Common myeloid progenitor, CD34-positive (primary cell): Measurements from ENCODE around the gene ZFHX3.
A peak's percentile ranks its signal among the peaks of the same experiment; 100 is the strongest.

Experiments
- CTCF ChIA-PET: fragments of 350-600 bp; sonication (Branson Sonifier 250); formaldehyde crosslinking; loops from one replicate; lab custom pipeline; 2021; ENCODE audit warnings: antibody characterized with exemption; lab: Charles Lee
- POLR2A ChIA-PET: fragments of 350-600 bp; sonication (Branson Sonifier 250); formaldehyde crosslinking; loops from one replicate; lab custom pipeline; 2021; ENCODE audit warnings: antibody characterized with exemption; lab: Charles Lee
- DNase-seq, 3 donors: peaks; one replicate each; pipeline versions ENCODE4 v3.0.0 to v3.0.0-alpha.2; 2013
- H3K27ac ChIP-seq, 2 experiments: 1 replicate in 1 of 2; 2 replicates in 1 of 2; pipeline ENCODE4 v1.7.0; 2013; ENCODE audit warnings: inconsistent platforms in 2 of 2, low read length in 2 of 2, mild to moderate bottlenecking in 2 of 2, low read depth in 1 of 2, moderate library complexity in 1 of 2; ENCODE audit not compliant: severe bottlenecking in 2 of 2, insufficient read depth in 1 of 2, poor library complexity in 1 of 2
- H3K27me3 ChIP-seq, 5 experiments: replicated peaks in 2 of 5; 1 replicate in 3 of 5; 2 replicates in 2 of 5; pipeline versions ENCODE4 v1.6.1 to v1.7.0; 2013; ENCODE audit warnings: low read length in 4 of 5, mild to moderate bottlenecking in 2 of 5, moderate library complexity in 2 of 5, inconsistent platforms in 1 of 5; ENCODE audit not compliant: insufficient read depth in 5 of 5, control insufficient read depth in 4 of 5
- H3K36me3 ChIP-seq, 4 experiments: 1 replicate in 2 of 4; 2 replicates in 2 of 4; pipeline versions ENCODE4 v1.6.1 to v1.7.0; 2013; ENCODE audit warnings: low read length in 3 of 4, control low read depth in 1 of 4, mild to moderate bottlenecking in 1 of 4; ENCODE audit not compliant: control insufficient read depth in 4 of 4, insufficient read depth in 4 of 4
- H3K4me1 ChIP-seq, 4 experiments: 1 replicate in 3 of 4; 2 replicates in 1 of 4; pipeline versions ENCODE4 v1.6.1 to v1.7.1; 2013; ENCODE audit warnings: low read length in 3 of 4, mild to moderate bottlenecking in 3 of 4, control low read depth in 1 of 4, inconsistent platforms in 1 of 4, moderate library complexity in 1 of 4; ENCODE audit not compliant: control insufficient read depth in 4 of 4, insufficient read depth in 4 of 4; ENCODE audit errors: control extremely low read depth in 1 of 4
- H3K4me3 ChIP-seq, 7 experiments: 1 replicate in 4 of 7; 2 replicates in 3 of 7; pipeline versions ENCODE4 v1.5.1 to v1.7.0; 2013; ENCODE audit warnings: mild to moderate bottlenecking in 7 of 7, low read length in 6 of 7, moderate library complexity in 6 of 7, inconsistent platforms in 2 of 7, low read depth in 2 of 7, control low read depth in 1 of 7; ENCODE audit not compliant: insufficient read depth in 4 of 7, control insufficient read depth in 1 of 7; ENCODE audit errors: extremely low read depth in 1 of 7
- H3K9me3 ChIP-seq, 5 experiments: 1 replicate in 4 of 5; 2 replicates in 1 of 5; pipeline versions ENCODE4 v1.6.1 to v1.7.1; 2013; ENCODE audit warnings: low read length in 4 of 5, mild to moderate bottlenecking in 2 of 5, inconsistent platforms in 1 of 5, low read depth in 1 of 5, moderate library complexity in 1 of 5; ENCODE audit not compliant: control insufficient read depth in 4 of 5, insufficient read depth in 2 of 5; ENCODE audit errors: control extremely low read depth in 1 of 5
- WGBS: methylation state at CpG from one replicate; pipeline ENCODE4 v1.1.5; 2013; ENCODE audit not compliant: insufficient coverage; 5-methylcytosine and 5-hydroxymethylcytosine counted together

ZFHX3 gene

DNA sequence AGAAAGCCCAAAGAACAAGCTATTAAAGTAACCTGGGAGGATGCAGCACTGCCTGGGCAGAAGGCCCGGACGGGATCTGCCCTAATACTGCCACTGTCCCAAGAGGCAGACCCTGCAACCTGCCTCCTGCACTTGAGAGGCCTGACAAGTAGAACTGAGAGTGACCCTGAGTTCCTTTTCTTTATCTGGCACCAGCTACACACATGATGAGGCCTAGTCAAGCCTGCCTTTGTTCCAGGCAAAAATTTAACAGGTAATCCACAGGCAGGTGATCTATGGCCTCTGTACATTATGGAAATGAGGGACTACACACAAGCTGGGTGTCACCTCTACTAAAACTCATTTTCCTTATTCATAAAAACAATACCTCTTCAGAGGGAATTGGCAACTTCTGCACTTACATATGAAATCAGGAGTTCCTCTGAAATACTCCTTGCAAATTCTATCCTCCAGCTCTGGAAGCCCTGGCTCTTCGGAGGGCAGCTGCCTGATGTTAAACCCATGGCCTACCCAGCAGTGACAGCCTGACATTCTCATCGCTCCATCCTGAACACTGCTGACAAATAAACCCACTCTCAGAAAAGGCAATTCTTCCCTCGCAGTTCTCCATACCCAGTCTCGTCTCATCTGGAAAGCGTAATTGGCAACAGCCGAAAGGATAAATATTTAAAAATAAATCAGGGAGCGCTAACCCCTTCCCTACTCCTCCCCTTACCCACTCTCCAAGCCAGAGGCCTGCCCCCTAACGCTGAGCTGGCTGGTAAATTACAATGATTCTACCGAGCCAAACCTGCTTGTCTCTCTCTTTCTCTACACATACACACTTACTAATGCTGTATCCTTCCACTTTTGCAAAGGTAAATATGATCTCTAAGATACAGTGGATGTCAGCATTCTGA is 2.5 kb upstream of the ZFHX3 start:
- no peak overlapping the region for H3K4me3 ChIP-seq

DNA sequence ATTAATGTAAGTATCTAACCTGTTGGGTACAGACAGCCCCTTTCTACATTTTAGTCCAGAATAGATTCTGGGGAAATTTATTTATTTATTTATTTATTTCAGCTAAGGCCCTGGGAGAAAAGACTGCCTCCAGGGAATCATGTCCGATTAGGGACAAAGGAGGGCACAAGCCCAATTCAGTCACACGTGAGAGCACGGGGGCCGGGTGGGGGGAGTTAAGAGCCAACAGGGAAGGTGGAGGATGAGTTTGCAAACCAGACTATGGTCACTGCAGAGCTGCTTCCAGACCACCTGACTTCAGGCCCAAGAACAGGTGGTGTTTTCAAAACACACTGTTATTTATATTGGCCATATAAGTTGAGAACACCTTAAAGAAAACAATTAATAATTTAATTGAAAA is 1.6 kb upstream of the ZFHX3 start:
- H3K27me3 ChIP-seq = peaks cover 0 to 5% (median 0%) of the 10 kb centered on the region in 5 experiments
- H3K27ac ChIP-seq = no peak overlapping the region
- CTCF ChIA-PET = interaction anchor here (1.0 to 1.1 kb wide), 3 partner anchors 12 to 213 kb away, joined by 3 to 4 read pairs (median 3); no protein-coding TSS in a partner anchor
- POLR2A ChIA-PET = no interaction called here
- WGBS = 82% methylated on average over 4 of the region's 4 CpGs
- H3K4me1 ChIP-seq = peaks cover 10 to 53% (median 33%) of the 10 kb centered on the region in 4 experiments
- H3K4me3 ChIP-seq = no peak overlapping the region
- DNase-seq = no peak
- H3K9me3 ChIP-seq = no peaks in the 10 kb centered on the region
- no peaks in the 10 kb centered on the region for H3K36me3 ChIP-seq

More for the DNA sequence above, 2.5 kb upstream of the ZFHX3 start:
- CTCF ChIA-PET = interaction anchor here (1.0 to 1.1 kb wide), 3 partner anchors 11 to 214 kb away, joined by 3 to 6 read pairs (median 4); no protein-coding TSS in a partner anchor
- no peak overlapping the region for H3K27ac ChIP-seq
- POLR2A ChIA-PET = no interaction called here
- no peak for DNase-seq
- peaks cover 0 to 5% (median 1%) of the 10 kb centered on the region in 5 experiments for H3K27me3 ChIP-seq
- H3K36me3 ChIP-seq = no peaks in the 10 kb centered on the region
- no peaks in the 10 kb centered on the region for H3K9me3 ChIP-seq
- 100% methylated on average over 11 of the region's 11 CpGs for WGBS
- H3K4me1 ChIP-seq = peaks cover 15 to 57% (median 42%) of the 10 kb centered on the region in 4 experiments

DNA sequence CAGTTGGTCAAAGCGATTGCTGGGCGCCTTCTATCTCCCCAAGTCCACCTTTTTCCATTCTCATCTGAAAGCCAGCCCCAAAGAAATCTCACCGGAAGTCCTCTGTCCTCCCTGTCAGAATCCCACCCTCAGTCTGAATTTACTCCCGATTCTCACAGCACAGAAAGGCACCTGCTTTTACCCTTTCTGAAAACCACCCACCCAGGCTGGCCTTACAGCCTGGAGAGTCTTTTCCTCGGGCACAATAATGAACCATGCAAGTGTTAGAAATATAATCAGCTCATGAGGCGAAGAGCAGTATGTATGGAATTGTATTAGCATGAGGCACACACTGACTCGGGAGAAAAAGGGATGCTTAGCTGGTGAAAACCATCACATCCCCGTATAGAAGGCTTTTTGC is 1.2 kb upstream of the ZFHX3 start:
- peak overlapping the region in 6 of 7 experiments; percentile 60 to 87 (median 72) for H3K4me3 ChIP-seq
- ChIA-PET POLR2A (no interaction called here), CTCF (interaction anchor here (1.0 to 2.3 kb wide), 4 partner anchors 12 to 212 kb away, joined by 3 to 8 read pairs (median 4); no protein-coding TSS in a partner anchor)
- 85% methylated on average over 7 of the region's 8 CpGs for WGBS
- peaks cover 0 to 5% (median 0%) of the 10 kb centered on the region in 5 experiments for H3K27me3 ChIP-seq
- DNase-seq = no peak
- peaks cover 8 to 49% (median 32%) of the 10 kb centered on the region in 4 experiments for H3K4me1 ChIP-seq
- H3K36me3 ChIP-seq = no peaks in the 10 kb centered on the region
- no peak overlapping the region for H3K27ac ChIP-seq
- no peaks in the 10 kb centered on the region for H3K9me3 ChIP-seq

DNA sequence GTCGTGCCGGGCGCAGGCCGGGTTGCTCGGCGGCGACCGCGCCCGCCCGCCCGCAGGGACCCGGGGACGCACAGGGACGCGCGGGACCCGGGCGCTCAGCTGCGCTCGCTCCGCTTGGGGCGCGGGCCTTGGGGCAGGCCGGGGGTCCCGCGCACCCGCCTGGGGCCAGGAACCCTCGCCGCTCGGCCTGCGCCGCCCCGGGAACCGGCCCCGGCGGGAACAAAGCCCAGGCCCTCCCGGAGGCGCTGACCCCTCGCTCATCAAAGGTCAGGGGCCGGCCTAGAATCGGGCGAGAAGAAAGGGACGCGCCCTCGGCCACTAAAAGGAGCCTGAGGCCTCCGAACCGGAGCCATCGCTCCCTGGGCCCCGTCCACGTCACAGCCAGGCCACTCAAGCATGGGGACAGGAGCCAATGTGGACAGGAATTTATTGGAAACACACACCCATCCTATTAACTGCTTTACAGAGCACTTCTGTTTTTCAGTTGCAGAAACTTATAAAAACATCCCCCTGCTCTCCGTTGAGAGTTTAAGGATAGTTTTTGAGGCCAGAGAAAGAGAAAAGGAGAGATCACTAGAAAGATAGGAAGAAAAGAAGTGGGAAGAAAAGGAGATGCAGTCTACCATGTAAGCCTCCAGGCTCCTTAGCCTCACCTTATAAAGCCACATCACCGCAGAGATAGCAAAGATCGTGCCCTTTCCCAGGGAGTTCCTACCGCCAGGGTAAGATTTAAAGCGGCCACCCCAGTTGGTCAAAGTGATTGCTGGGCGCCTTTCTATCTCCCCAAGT is 558 bp upstream of the ZFHX3 start:
- POLR2A ChIA-PET = interaction anchor here (1.3 kb wide), 1 partner anchor 11 kb away, joined by 5 read pairs; no protein-coding TSS in a partner anchor
- H3K4me1 ChIP-seq = peaks cover 8 to 43% (median 31%) of the 10 kb centered on the region in 4 experiments

DNA sequence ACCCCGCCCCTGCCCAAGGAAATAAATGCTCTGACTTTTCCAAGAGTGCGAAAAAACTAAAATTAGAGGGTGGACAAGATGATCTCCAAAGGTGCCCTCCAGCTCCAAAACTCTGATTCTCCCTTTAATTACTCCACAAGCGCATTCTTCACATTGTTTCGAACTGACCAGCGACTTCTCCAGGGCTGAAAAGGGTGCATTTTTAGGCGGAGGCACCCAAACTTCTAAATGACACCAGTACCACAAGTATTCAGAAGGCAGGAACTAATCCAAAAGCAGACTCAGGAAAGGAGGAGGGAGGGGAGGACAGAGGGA is 750 bp downstream of the ZFHX3 start:
- WGBS = 100% methylated on average over 1 of the region's 6 CpGs
- ChIA-PET CTCF (interaction anchor here (0.7 to 2.3 kb wide), 6 partner anchors 10 to 215 kb away, joined by 3 to 8 read pairs (median 3); no protein-coding TSS in a partner anchor), POLR2A (interaction anchor here (1.3 kb wide), 1 partner anchor 10 kb away, joined by 5 read pairs; no protein-coding TSS in a partner anchor)
- Histone ChIP-seq H3K27me3 (no peaks in the 10 kb centered on the region), H3K4me1 (peaks cover 8 to 42% (median 31%) of the 10 kb centered on the region in 4 experiments), H3K36me3 (no peaks in the 10 kb centered on the region), H3K9me3 (no peaks in the 10 kb centered on the region), H3K27ac (no peak overlapping the region), H3K4me3 (peak overlapping the region; percentile 37 to 87 (median 68))
- DNase-seq = no peak

More for the DNA sequence above, 558 bp upstream of the ZFHX3 start:
- WGBS = 7% methylated on average over 49 of the region's 57 CpGs
- Histone ChIP-seq H3K27ac (peak overlapping the region in 1 of 2 experiments; percentile 58), H3K27me3 (peaks cover 0 to 4% (median 0%) of the 10 kb centered on the region in 5 experiments), H3K4me3 (peak overlapping the region; percentile 56 to 87 (median 68)), H3K36me3 (no peaks in the 10 kb centered on the region), H3K9me3 (no peaks in the 10 kb centered on the region)
- CTCF ChIA-PET = interaction anchor here (1.3 to 2.3 kb wide), 4 partner anchors 11 to 216 kb away, joined by 3 to 8 read pairs (median 4); no protein-coding TSS in a partner anchor
- DNase-seq = peak in 1 of 3 donors; percentile 52

DNA sequence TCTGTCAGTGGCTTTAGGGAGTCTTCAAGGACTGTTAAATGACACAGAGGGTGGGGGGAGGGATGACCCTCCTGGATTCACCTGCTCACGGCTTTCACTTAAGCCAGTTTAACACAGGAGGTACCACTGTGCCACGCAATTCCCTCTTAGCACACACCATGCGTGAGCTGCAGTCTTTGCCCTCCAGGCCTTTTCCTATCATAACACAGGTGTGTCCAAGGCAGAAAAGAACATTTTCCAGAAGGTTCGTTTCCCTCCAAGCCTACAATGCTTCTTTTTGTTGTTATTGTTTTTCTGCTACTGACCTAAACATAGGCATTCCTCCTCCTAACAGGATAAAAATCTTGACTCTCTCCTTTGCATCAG is 1.1 kb downstream of the ZFHX3 start:
- Histone ChIP-seq H3K4me1 (peaks cover 8 to 42% (median 31%) of the 10 kb centered on the region in 4 experiments), H3K4me3 (peak overlapping the region in 1 of 7 experiments; percentile 87), H3K27me3 (no peaks in the 10 kb centered on the region), H3K9me3 (no peaks in the 10 kb centered on the region), H3K36me3 (no peaks in the 10 kb centered on the region), H3K27ac (no peak overlapping the region)
- DNase-seq = no peak
- WGBS = 81% methylated on average over 4 of the region's 4 CpGs
- ChIA-PET POLR2A (interaction anchor here (0.8 to 1.3 kb wide), 2 partner anchors 10 to 489 kb away, joined by 5 to 8 read pairs; no protein-coding TSS in a partner anchor), CTCF (interaction anchor here (0.9 to 2.3 kb wide), 4 partner anchors 9 to 214 kb away, joined by 3 to 8 read pairs (median 4); no protein-coding TSS in a partner anchor)
